PC-9 (cell line): ENCODE data around the gene DSCAML1. TPM values are rescaled to one million over a fixed set of nuclear protein-coding genes. Genes with fewer than 3 reads are reported as not detected.

Experiments used
- BruUV-seq: library from RNA; stranded (reverse); fragments of 400-500 nt; replicated peaks from 2 replicates; lab custom pipeline; 2021; lab: Mats Ljungman, UMichigan
- CTCF ChIA-PET: fragments of 300-600 bp; sonication (Branson Sonifier 250); formaldehyde crosslinking; loops from one replicate; lab custom pipeline; 2022; ENCODE audit warnings: antibody characterized with exemption; lab: Charles Lee
- POLR2A ChIA-PET: fragments of 300-600 bp; sonication (Branson Sonifier 250); formaldehyde crosslinking; loops from one replicate; lab custom pipeline; 2022; ENCODE audit warnings: antibody characterized with exemption; ENCODE audit not compliant: unreplicated experiment; lab: Charles Lee
- DNase-seq, 2 experiments: peaks; one replicate each; pipeline versions ENCODE4 v3.0.0 to v3.0.0-alpha.2; 2015 to 2022; ENCODE audit warnings: mixed read lengths in 1 of 2
- H2AFZ ChIP-seq: fragments of 200-600 bp; sonication (generic); 2 replicates; pipeline ENCODE4 v1.8.1; 2017; ENCODE audit warnings: antibody characterized with exemption
- H3F3A ChIP-seq: fragments of 200-600 bp; sonication (generic); 2 replicates; pipeline ENCODE4 v1.8.1; 2017; ENCODE audit warnings: antibody characterized with exemption, mild to moderate bottlenecking, low read depth; ENCODE audit not compliant: insufficient read depth
- H3K27ac ChIP-seq: fragments of 200-600 bp; sonication (generic); 2 replicates; pipeline ENCODE4 v1.6.1; 2016; ENCODE audit warnings: mixed run types
- H3K27me3 ChIP-seq: fragments of 200-600 bp; sonication (generic); 2 replicates; pipeline ENCODE4 v1.6.1; 2016; ENCODE audit warnings: low read depth, mixed run types; ENCODE audit not compliant: insufficient read depth
- H3K36me3 ChIP-seq: fragments of 200-600 bp; sonication (generic); 2 replicates; pipeline ENCODE4 v1.6.1; 2016; ENCODE audit warnings: low read depth, mixed run types
- H3K4me1 ChIP-seq: fragments of 200-600 bp; sonication (generic); replicated peaks from 2 replicates; pipeline ENCODE4 v1.6.1; 2016; ENCODE audit warnings: mixed run types; ENCODE audit not compliant: insufficient read depth
- H3K4me2 ChIP-seq: fragments of 200-600 bp; sonication (generic); 2 replicates; pipeline ENCODE4 v1.6.1; 2017; ENCODE audit warnings: mixed run types
- H3K4me3 ChIP-seq: fragments of 200-600 bp; sonication (generic); 2 replicates; pipeline ENCODE4 v1.6.1; 2016; ENCODE audit warnings: mixed run types
- H3K79me2 ChIP-seq: fragments of 200-600 bp; sonication (generic); 2 replicates; pipeline ENCODE4 v1.6.1; 2017; ENCODE audit warnings: low read depth, mixed run types
- H3K9me2 ChIP-seq: fragments of 200-600 bp; sonication (generic); 2 replicates; pipeline ENCODE4 v1.8.1; 2017; ENCODE audit warnings: mild to moderate bottlenecking; ENCODE audit not compliant: insufficient read depth
- H3K9me3 ChIP-seq: fragments of 200-600 bp; sonication (generic); 2 replicates; pipeline ENCODE4 v1.8.1; 2016; ENCODE audit warnings: low read depth; ENCODE audit not compliant: insufficient read depth
- H4K20me1 ChIP-seq: fragments of 200-600 bp; sonication (generic); 2 replicates; pipeline ENCODE4 v1.8.1; 2017; ENCODE audit not compliant: insufficient read depth
- CTCF ChIP-seq: fragments of 200-600 bp; sonication (generic); conservative IDR thresholded peaks from 2 replicates; pipeline ENCODE4 v1.6.1; 2017; ENCODE audit warnings: mixed run types, antibody characterized with exemption, mild to moderate bottlenecking, moderate library complexity
- EZH2 ChIP-seq: fragments of 200-600 bp; sonication (generic); IDR thresholded peaks from 2 replicates; pipeline ENCODE4 v1.8.0; 2017; ENCODE audit warnings: antibody characterized with exemption, low read depth
- intact Hi-C: fragments of 100-400 bp; cut with micrococcal nuclease; formaldehyde crosslinking; loops from one replicate; pipeline ENCODE4 v1.10.0; 2022; ENCODE audit not compliant: unreplicated experiment
- total RNA-seq: library from RNA; stranded (reverse); gene quantifications from 2 replicates; pipeline ENCODE4 v1.2.3, GENCODE V29; 2021

DSCAML1 gene
- total RNA-seq, 1 experiment from 2014 or later = not detected

GRCh38 chr11:117420598-117420997 lies 376.4 kb downstream of the DSCAML1 start:
- H4K20me1 ChIP-seq = no peaks in the 10 kb centered on the region
- no peak overlapping the region for H3K4me2 ChIP-seq
- no peak for DNase-seq
- peaks cover 92% of the 10 kb centered on the region for H3K27me3 ChIP-seq
- H3K36me3 ChIP-seq = no peaks in the 10 kb centered on the region
- CTCF ChIA-PET = no interaction called here
- no peak for TF ChIP-seq EZH2
- no peak for TF ChIP-seq CTCF
- no peak overlapping the region for H3K4me3 ChIP-seq
- no peaks in the 10 kb centered on the region for H3K9me3 ChIP-seq
- no peaks in the 10 kb centered on the region for H3K9me2 ChIP-seq
- BruUV-seq = no TSS peak
- H2AFZ ChIP-seq = no peak overlapping the region
- no peak overlapping the region for H3K27ac ChIP-seq
- H3F3A ChIP-seq = no peaks in the 10 kb centered on the region
- no peaks in the 10 kb centered on the region for H3K79me2 ChIP-seq
- intact Hi-C loops = loop anchor here (10.0 kb wide), 1 partner anchor 524 kb away; no protein-coding TSS in a partner anchor
- POLR2A ChIA-PET = no interaction called here
- no peaks in the 10 kb centered on the region for H3K4me1 ChIP-seq

DNA sequence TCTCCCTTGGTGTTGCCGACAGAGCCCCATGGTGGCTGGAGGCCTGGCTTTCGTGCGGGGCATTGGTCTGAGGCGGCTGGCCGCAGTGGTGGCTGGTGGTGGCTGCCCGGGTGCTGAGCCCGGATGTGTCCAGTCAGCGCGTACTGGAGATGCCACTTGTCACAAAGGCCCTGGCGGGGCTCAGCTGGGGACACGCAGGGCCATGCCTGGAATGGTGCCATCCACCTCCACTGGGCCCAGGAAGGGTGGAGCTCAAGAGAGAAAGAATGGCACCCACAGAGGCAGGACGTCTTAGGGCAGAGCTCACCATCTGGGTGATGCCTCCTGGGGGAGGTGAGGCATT lies 376.9 kb downstream of the DSCAML1 start:
- Histone ChIP-seq H3K4me1 (no peaks in the 10 kb centered on the region), H2AFZ (no peak overlapping the region), H3K36me3 (no peaks in the 10 kb centered on the region), H3K9me2 (no peaks in the 10 kb centered on the region), H3F3A (no peaks in the 10 kb centered on the region), H3K79me2 (no peaks in the 10 kb centered on the region), H3K4me3 (no peak overlapping the region), H3K9me3 (no peaks in the 10 kb centered on the region), H3K4me2 (no peak overlapping the region), H3K27me3 (peaks cover 87% of the 10 kb centered on the region), H3K27ac (no peak overlapping the region), H4K20me1 (no peaks in the 10 kb centered on the region)
- intact Hi-C loops = loop anchor here (10.0 kb wide), 1 partner anchor 525 kb away; no protein-coding TSS in a partner anchor
- DNase-seq = no peak
- TF ChIP-seq EZH2 = no peak
- no peak for TF ChIP-seq CTCF
- POLR2A ChIA-PET = no interaction called here
- CTCF ChIA-PET = no interaction called here
- no TSS peak for BruUV-seq

DNA sequence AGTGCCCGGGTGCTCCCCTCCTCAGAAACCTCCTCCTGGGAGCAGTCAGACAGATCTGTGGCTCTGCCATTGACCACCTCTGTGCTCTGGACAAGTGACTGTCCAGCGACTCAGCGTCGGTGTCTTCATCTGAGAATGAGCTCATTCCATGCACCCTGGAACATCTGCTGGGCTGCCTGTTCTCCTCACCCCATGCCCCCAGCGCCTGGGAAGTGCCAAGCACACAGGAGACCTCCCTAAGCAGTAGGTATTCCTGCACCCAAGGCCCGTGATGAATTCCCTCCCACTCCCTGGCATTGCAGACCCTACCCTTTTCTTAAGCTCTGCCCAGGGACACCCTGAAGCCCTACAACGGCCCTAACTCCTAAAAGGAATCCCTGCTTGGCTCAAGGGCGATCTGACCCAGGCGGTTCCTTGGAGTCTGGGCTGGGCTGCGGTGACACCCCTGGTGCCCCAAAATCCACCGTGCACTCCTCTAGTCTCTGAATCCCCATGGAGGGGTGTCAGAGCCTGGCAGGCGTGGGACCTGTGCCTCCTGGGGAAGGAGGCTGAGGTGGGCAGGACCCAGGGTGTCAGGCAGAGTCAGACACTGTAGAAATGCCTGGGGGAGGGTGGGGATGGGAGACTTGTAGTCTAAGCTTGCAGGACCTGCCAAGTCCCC lies 377.4 kb downstream of the DSCAML1 start:
- no peaks in the 10 kb centered on the region for H3K9me2 ChIP-seq
- TF ChIP-seq CTCF (no peak), EZH2 (no peak)
- H3K27ac ChIP-seq = no peak overlapping the region
- no peaks in the 10 kb centered on the region for H3K36me3 ChIP-seq
- H3K4me2 ChIP-seq = no peak overlapping the region
- no peaks in the 10 kb centered on the region for H3K9me3 ChIP-seq
- BruUV-seq = no TSS peak
- intact Hi-C loops = loop anchor here (10.0 kb wide), 1 partner anchor 525 kb away; no protein-coding TSS in a partner anchor
- ChIA-PET POLR2A (interaction anchor here (0.9 kb wide), 1 partner anchor 407 kb away, joined by 3 read pairs; no protein-coding TSS in a partner anchor), CTCF (no interaction called here)
- H3K27me3 ChIP-seq = peaks cover 82% of the 10 kb centered on the region
- H3K4me1 ChIP-seq = no peaks in the 10 kb centered on the region
- H3F3A ChIP-seq = no peaks in the 10 kb centered on the region
- no peak overlapping the region for H2AFZ ChIP-seq
- H3K79me2 ChIP-seq = no peaks in the 10 kb centered on the region
- no peak for DNase-seq
- no peak overlapping the region for H3K4me3 ChIP-seq
- H4K20me1 ChIP-seq = no peaks in the 10 kb centered on the region
